Neuronal stem cell (in vitro differentiated cells): ENCODE data around the gene ETNK1.

Source experiments
- DNase-seq: peaks from one replicate; pipeline ENCODE4 v3.0.0-alpha.2; 2013; ENCODE audit warnings: low spot score
- H2AFZ ChIP-seq: one replicate; pipeline ENCODE4 v1.6.1; 2013; ENCODE audit warnings: mild to moderate bottlenecking, low read length, inconsistent platforms
- H2AK5ac ChIP-seq: 2 replicates; pipeline ENCODE4 v1.6.1; 2013; ENCODE audit warnings: low read depth, mild to moderate bottlenecking, inconsistent platforms, low read length, moderate library complexity, mixed read lengths
- H2BK120ac ChIP-seq: 2 replicates; pipeline ENCODE4 v1.6.1; 2013; ENCODE audit warnings: low read depth, mild to moderate bottlenecking, inconsistent platforms, low read length, moderate library complexity, mixed read lengths
- H2BK12ac ChIP-seq: one replicate; pipeline ENCODE4 v1.6.1; 2013; ENCODE audit warnings: low read length, inconsistent platforms
- H2BK15ac ChIP-seq: 2 replicates; pipeline ENCODE4 v1.6.1; 2013; ENCODE audit warnings: mild to moderate bottlenecking, low read length, inconsistent platforms, mixed read lengths
- H2BK5ac ChIP-seq: one replicate; pipeline ENCODE4 v1.6.1; 2013; ENCODE audit warnings: inconsistent platforms, mild to moderate bottlenecking, low read length, moderate library complexity
- H3K14ac ChIP-seq: one replicate; pipeline ENCODE4 v1.6.1; 2013; ENCODE audit warnings: low read length, inconsistent platforms
- H3K18ac ChIP-seq: 2 replicates; pipeline ENCODE4 v1.6.1; 2013; ENCODE audit warnings: low read length, inconsistent platforms
- H3K23ac ChIP-seq: 2 replicates; pipeline ENCODE4 v1.6.1; 2013; ENCODE audit warnings: low read depth, mild to moderate bottlenecking, mixed read lengths, low read length, inconsistent platforms; ENCODE audit not compliant: poor library complexity
- H3K27ac ChIP-seq: replicated peaks from 3 replicates; pipeline ENCODE4 v1.5.1; 2013; ENCODE audit warnings: low read length, inconsistent platforms
- H3K27me3 ChIP-seq, 3 experiments: 2 replicates each; pipeline ENCODE4 v1.6.1; 2013; ENCODE audit warnings: low read length in 3 of 3, mild to moderate bottlenecking in 2 of 3, inconsistent platforms in 1 of 3, low read depth in 1 of 3, mixed read lengths in 1 of 3, moderate library complexity in 1 of 3; ENCODE audit not compliant: control insufficient read depth in 3 of 3, insufficient read depth in 3 of 3
- H3K36me3 ChIP-seq, 2 donors: replicated peaks in 1 of 2; 2 replicates each; pipeline ENCODE4 v1.6.1; 2013; ENCODE audit warnings: low read length in 2 of 2; ENCODE audit not compliant: control insufficient read depth in 2 of 2, insufficient read depth in 2 of 2
- H3K4ac ChIP-seq: 2 replicates; pipeline ENCODE4 v1.6.1; 2013; ENCODE audit warnings: inconsistent platforms, mild to moderate bottlenecking, low read length, moderate library complexity
- H3K4me1 ChIP-seq, 2 donors: 1 replicate in 1 of 2; 2 replicates in 1 of 2; pipeline ENCODE4 v1.6.1; 2013; ENCODE audit warnings: low read length in 2 of 2, low read depth in 1 of 2; ENCODE audit not compliant: control insufficient read depth in 2 of 2, insufficient read depth in 1 of 2
- H3K4me2 ChIP-seq: one replicate; pipeline ENCODE4 v1.6.1; 2013; ENCODE audit warnings: mild to moderate bottlenecking, low read length, inconsistent platforms; ENCODE audit not compliant: insufficient read depth, poor library complexity, severe bottlenecking
- H3K4me3 ChIP-seq, 2 donors: 2 replicates each; pipeline ENCODE4 v1.5.1; 2013; ENCODE audit warnings: low read length in 2 of 2, mild to moderate bottlenecking in 2 of 2, inconsistent platforms in 1 of 2, moderate library complexity in 1 of 2
- H3K79me1 ChIP-seq: one replicate; pipeline ENCODE4 v1.6.1; 2013; ENCODE audit warnings: low read depth, mild to moderate bottlenecking, inconsistent platforms, low read length, moderate library complexity
- H3K9ac ChIP-seq: one replicate; pipeline ENCODE4 v1.6.1; 2013; ENCODE audit warnings: mild to moderate bottlenecking, low read depth, low read length, inconsistent platforms; ENCODE audit not compliant: poor library complexity
- H3K9me3 ChIP-seq, 2 donors: replicated peaks in 1 of 2; 2 replicates each; pipeline versions ENCODE3 to v1.6.1; 2013; ENCODE audit warnings: low read length in 2 of 2, mild to moderate bottlenecking in 2 of 2, inconsistent platforms in 1 of 2, low read depth in 1 of 2, mixed read lengths in 1 of 2, moderate library complexity in 1 of 2; ENCODE audit not compliant: control insufficient read depth in 2 of 2, insufficient read depth in 1 of 2
- H4K8ac ChIP-seq: one replicate; pipeline ENCODE4 v1.6.1; 2013; ENCODE audit warnings: low read depth, mild to moderate bottlenecking, inconsistent platforms, low read length, moderate library complexity
- H4K91ac ChIP-seq: one replicate; pipeline ENCODE4 v1.6.1; 2013; ENCODE audit warnings: low read length, low read depth, mild to moderate bottlenecking, inconsistent platforms; ENCODE audit not compliant: poor library complexity
- WGBS, 2 donors: extraction: QIAGEN DNeasy Blood & Tissue Kit; methylation state at CpG; one replicate each; pipeline ENCODE4 v1.1.7; 2013; ENCODE audit warnings: missing lambda C conversion rate in 2 of 2, mixed read lengths in 1 of 2; ENCODE audit not compliant: insufficient read length in 2 of 2, insufficient replicate concordance in 1 of 2; ENCODE audit errors: extremely low coverage in 2 of 2; 5-methylcytosine and 5-hydroxymethylcytosine counted together

The ETNK1 gene

DNA sequence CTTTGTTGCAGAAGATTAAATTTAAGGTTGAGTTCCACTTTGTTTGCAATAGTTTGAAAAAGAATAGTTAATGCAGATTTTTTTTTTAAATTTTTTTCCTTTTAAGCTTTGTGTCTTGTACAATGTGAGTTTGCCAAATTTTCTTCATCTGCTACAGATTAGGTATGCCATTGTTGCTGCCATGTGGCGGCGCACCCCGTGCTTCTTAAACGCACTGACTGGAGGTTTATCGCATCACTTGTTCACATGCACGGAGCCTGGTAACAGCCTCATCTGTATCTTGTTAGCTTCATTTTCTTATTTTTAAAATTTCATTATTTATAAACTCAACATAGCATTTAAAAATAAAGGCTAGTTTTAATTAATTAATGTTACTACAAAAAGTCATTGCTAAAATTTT is 43.5 kb downstream of the ETNK1 start:
- Histone ChIP-seq H2BK15ac (no peak overlapping the region), H2AK5ac (no peak overlapping the region), H3K4me3 (no peak overlapping the region), H2AFZ (no peak overlapping the region), H3K9ac (no peak overlapping the region), H4K91ac (no peak overlapping the region), H3K79me1 (no peaks in the 10 kb centered on the region), H2BK120ac (no peak overlapping the region), H3K27me3 (no peaks in the 10 kb centered on the region), H3K4me2 (no peak overlapping the region), H3K36me3 (peaks cover 0 to 93% of the 10 kb centered on the region in 2 donors), H2BK12ac (no peak overlapping the region), H2BK5ac (no peak overlapping the region), H3K14ac (no peak overlapping the region), H3K4ac (no peak overlapping the region), H3K23ac (no peak overlapping the region), H3K27ac (no peak overlapping the region), H3K9me3 (peaks cover 0 to 3% of the 10 kb centered on the region in 2 donors), H3K4me1 (no peaks in the 10 kb centered on the region), H3K18ac (no peak overlapping the region), H4K8ac (no peak overlapping the region)
- DNase-seq: no peak
- WGBS, 2 donors: no CpG with 5 or more reads among the region's 6 CpGs

DNA sequence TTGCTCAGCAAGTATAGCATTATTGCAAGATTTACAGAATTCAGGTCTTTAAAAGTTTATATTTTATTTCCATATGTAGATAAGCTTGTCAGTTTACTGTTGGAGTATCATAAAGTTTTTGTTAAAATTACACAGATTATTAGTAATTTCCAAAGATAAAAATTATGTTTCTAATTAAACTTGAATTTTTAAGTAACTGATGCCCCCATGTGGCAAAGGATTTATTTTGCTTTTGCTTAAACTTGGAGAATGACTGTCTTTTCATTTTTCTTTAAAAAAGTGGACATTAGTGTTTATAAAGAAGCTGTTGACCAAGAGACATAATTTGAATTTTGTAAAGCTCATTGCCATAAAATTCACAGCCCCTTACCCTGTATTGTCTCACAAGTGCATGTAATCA is 45.8 kb downstream of the ETNK1 start:
- no peaks in the 10 kb centered on the region for H3K79me1 ChIP-seq
- no peak for DNase-seq
- no peak overlapping the region for H3K9ac ChIP-seq
- H3K4me2 ChIP-seq: no peak overlapping the region
- H3K4me1 ChIP-seq: no peaks in the 10 kb centered on the region
- no peak overlapping the region for H2BK12ac ChIP-seq
- H3K23ac ChIP-seq: no peak overlapping the region
- H3K4ac ChIP-seq: no peak overlapping the region
- no peak overlapping the region for H2AFZ ChIP-seq
- H2BK15ac ChIP-seq: no peak overlapping the region
- no peak overlapping the region for H3K18ac ChIP-seq
- H2BK5ac ChIP-seq: no peak overlapping the region
- peaks cover 0 to 12% of the 10 kb centered on the region in 2 donors for H3K9me3 ChIP-seq
- H3K27ac ChIP-seq: no peak overlapping the region
- no peak overlapping the region for H2BK120ac ChIP-seq
- no peak overlapping the region for H3K4me3 ChIP-seq
- no peak overlapping the region for H3K14ac ChIP-seq
- H2AK5ac ChIP-seq: no peak overlapping the region
- H3K36me3 ChIP-seq: peaks cover 0 to 94% of the 10 kb centered on the region in 2 donors
- H4K91ac ChIP-seq: no peak overlapping the region
- no peaks in the 10 kb centered on the region for H3K27me3 ChIP-seq
- H4K8ac ChIP-seq: no peak overlapping the region

DNA sequence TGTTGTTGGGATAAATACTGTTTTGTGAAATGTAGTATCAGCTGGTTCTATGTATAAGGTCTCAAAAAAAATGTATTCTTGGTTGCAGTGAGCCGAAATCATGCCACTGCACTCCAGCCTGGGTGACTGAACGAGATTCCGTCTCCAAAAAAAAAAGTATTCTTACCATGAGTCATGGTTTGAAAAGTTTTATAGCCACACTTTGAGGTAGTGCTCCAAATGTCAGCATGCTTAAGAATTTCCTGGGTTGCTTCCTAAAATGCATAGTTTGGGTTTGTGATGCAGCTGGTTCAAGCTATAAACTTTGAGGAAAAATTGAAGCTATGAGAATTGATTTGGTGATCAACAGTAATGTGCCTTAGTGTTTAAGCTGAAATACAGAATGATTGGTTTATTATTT is 48.0 kb downstream of the ETNK1 start:
- H3K4me3 ChIP-seq: no peak overlapping the region
- H2BK120ac ChIP-seq: no peak overlapping the region
- H3K14ac ChIP-seq: no peak overlapping the region
- H2BK15ac ChIP-seq: no peak overlapping the region
- H3K79me1 ChIP-seq: no peaks in the 10 kb centered on the region
- no peak overlapping the region for H3K23ac ChIP-seq
- no peak overlapping the region for H3K9ac ChIP-seq
- no peak overlapping the region for H3K27ac ChIP-seq
- H4K8ac ChIP-seq: no peak overlapping the region
- WGBS, 2 donors: no CpG with 5 or more reads among the region's 3 CpGs
- peaks cover 0 to 19% of the 10 kb centered on the region in 2 donors for H3K9me3 ChIP-seq
- no peak overlapping the region for H4K91ac ChIP-seq
- H3K4ac ChIP-seq: no peak overlapping the region
- H3K27me3 ChIP-seq: no peaks in the 10 kb centered on the region
- no peak overlapping the region for H2BK5ac ChIP-seq
- no peak overlapping the region for H3K18ac ChIP-seq
- no peak overlapping the region for H2AK5ac ChIP-seq
- peaks cover 0 to 92% of the 10 kb centered on the region in 2 donors for H3K36me3 ChIP-seq
- DNase-seq: no peak
- H2BK12ac ChIP-seq: no peak overlapping the region
- no peaks in the 10 kb centered on the region for H3K4me1 ChIP-seq
- H3K4me2 ChIP-seq: no peak overlapping the region
- H2AFZ ChIP-seq: no peak overlapping the region

DNA sequence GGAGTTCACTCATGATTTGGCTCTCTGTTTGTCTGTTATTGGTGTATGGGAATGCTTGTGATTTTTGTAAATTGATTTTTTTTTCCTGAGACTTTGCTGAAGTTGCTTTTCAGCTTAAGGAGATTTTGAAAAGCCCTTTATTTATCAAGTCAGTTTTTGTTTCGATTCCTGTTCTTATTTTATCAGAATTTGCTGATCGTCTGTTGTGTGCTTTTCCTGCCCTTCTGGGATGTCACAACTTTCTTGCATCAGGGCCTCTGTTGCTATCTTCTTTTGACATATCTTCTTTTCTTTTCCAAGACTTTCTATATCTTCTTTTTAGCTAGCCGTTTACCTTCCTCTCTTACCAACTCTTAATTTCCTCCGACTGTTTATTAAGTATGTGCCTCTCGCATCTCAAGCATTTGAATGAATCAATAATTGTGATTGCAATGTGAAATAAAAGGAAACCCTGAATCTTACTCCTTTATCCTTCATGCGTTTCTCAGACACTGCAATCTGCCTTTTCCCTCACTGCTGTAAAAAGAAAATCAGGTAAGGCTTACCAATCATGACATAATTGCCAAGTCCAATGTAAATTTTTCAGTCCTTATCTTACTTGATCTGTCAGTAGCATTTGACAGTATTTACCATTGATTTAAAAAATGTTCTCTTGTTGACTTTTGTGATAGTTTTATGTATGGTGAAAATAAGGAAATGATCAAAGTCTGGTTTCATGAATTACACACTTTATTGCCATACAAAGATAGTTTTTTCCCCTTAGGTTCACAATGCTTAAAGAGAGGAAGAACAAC is 53.0 kb downstream of the ETNK1 start:
- no peak for DNase-seq
- H3K36me3 ChIP-seq: peaks cover 7 to 95% of the 10 kb centered on the region in 2 donors

More for the DNA sequence above, 53.0 kb downstream of the ETNK1 start:
- H3K4me3 ChIP-seq: no peak overlapping the region
- H3K9me3 ChIP-seq: peaks cover 1 to 17% of the 10 kb centered on the region in 2 donors
- no CpG with 5 or more reads among the region's 6 CpGs for WGBS, 2 donors
- no peak overlapping the region for H2BK120ac ChIP-seq
- H3K14ac ChIP-seq: no peak overlapping the region
- no peaks in the 10 kb centered on the region for H3K27me3 ChIP-seq
- H3K23ac ChIP-seq: no peak overlapping the region
- no peaks in the 10 kb centered on the region for H3K79me1 ChIP-seq
- no peaks in the 10 kb centered on the region for H3K4me1 ChIP-seq
- H3K9ac ChIP-seq: no peak overlapping the region
- H4K8ac ChIP-seq: no peak overlapping the region
- no peak overlapping the region for H2BK15ac ChIP-seq
- H2BK12ac ChIP-seq: no peak overlapping the region
- no peak overlapping the region for H3K4me2 ChIP-seq
- H2BK5ac ChIP-seq: no peak overlapping the region
- no peak overlapping the region for H2AK5ac ChIP-seq
- H4K91ac ChIP-seq: no peak overlapping the region
- H3K4ac ChIP-seq: no peak overlapping the region
- H2AFZ ChIP-seq: no peak overlapping the region
- H3K27ac ChIP-seq: no peak overlapping the region
- H3K18ac ChIP-seq: no peak overlapping the region
